ENCODE data around the gene CLDN14.

Gene CLDN14

DNA sequence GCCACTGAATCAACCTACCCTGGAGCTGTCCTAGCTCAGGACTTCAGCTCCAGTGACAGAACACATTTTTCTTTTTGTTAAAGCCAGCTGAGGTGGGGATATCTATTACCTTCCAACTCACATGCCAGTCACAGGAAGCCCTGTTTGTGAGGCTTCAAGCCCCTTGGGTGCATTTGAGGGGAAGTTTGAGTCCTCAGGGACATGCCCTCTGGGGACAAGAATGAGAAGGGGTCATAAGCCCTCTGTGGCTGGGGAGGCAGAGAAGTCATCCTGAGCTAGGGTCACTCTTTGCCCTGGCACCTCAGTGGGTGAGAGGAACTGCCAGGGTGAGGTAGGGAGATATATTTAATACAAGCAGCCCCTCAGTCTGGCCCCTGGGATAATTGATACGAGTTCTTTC lies 33.5 kb upstream of the CLDN14 start:
- H3K36me3 ChIP-seq (ENCODE audit: control insufficient read depth, insufficient read depth, low read length), result no peaks in the 10 kb centered on the region
- H3K9me3 ChIP-seq (ENCODE audit: control insufficient read depth, low read length), result no peaks in the 10 kb centered on the region
- H3K4me1 ChIP-seq (ENCODE audit: control insufficient read depth, insufficient read depth, low read length), result no peaks in the 10 kb centered on the region
- no peak overlapping the region for H3K27ac ChIP-seq (ENCODE audit: insufficient read depth, low read depth, low read length, poor library complexity, severe bottlenecking)
- H3K4me3 ChIP-seq (ENCODE audit: insufficient read depth, low read depth, low read length), result no peak overlapping the region
- WGBS, 2 experiments, result 95 to 100% methylated on average over 1 of the region's 1 CpG
- H3K27me3 ChIP-seq (ENCODE audit: control insufficient read depth, insufficient read depth, low read length, poor library complexity, severe bottlenecking), result no peaks in the 10 kb centered on the region

DNA sequence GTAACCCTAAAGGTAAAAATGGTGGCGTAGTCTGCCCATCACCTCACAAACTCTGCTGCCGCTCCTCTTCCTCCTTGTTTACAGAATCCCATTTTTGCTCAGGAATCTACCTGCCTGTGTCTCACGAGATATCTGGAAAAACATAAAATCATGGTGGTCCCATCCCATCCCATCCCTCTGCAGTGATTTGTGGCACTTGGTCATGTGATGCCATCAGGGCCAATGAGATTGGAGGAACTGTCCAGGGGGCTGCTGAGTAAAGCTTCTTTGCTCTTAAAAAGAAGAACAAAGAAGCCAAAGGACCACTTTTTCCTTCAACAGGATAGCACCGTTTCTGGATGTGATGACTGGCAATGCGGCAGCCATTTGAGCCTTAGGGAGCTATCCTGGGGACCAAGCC lies 33.0 kb upstream of the CLDN14 start:
- H3K27me3 ChIP-seq (ENCODE audit: control insufficient read depth, insufficient read depth, low read length, poor library complexity, severe bottlenecking), result no peaks in the 10 kb centered on the region
- H3K36me3 ChIP-seq (ENCODE audit: control insufficient read depth, insufficient read depth, low read length), result no peaks in the 10 kb centered on the region
- no peak overlapping the region for H3K27ac ChIP-seq (ENCODE audit: insufficient read depth, low read depth, low read length, poor library complexity, severe bottlenecking)
- H3K4me3 ChIP-seq (ENCODE audit: insufficient read depth, low read depth, low read length), result no peak overlapping the region
- no peaks in the 10 kb centered on the region for H3K4me1 ChIP-seq (ENCODE audit: control insufficient read depth, insufficient read depth, low read length)
- H3K9me3 ChIP-seq (ENCODE audit: control insufficient read depth, low read length), result no peaks in the 10 kb centered on the region
- WGBS, 2 experiments, result 72 to 77% methylated on average over 5 of the region's 5 CpGs

DNA sequence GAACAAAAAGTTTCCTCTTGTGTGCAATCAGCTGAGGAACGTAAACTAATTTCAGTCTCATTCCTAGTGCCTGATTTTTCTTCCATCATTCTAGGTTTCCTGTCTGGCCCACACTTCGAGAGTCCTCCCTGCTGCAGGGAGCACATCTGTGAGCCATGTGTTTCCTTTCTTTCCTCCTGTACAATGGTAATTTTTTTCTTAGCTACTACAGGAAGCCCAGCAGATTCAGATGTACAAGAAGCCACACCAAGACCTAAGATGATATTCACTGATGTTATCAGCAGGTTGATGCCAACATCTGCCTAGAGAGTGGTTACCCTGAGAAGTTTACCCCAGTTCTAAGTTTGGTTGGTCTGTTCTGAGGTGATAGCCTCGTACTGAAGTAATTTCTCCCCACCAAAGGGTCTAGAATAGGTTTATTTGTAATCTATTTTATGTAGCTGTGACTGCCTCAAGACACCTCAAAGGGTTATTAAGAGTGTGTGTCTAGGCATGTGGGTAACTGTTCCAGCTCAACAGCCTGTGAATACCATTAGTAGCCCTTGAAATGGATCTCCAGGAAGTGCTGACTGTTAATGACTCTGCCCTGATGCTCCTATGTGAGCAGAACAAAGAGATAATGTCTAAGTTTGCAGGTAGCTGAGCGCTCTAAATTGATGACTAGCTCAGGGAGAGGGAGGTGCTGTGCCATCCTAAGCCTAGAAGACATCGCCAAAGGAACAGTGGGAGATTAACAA lies 31.7 kb upstream of the CLDN14 start:
- H3K9me3 ChIP-seq (ENCODE audit: control insufficient read depth, low read length), result no peaks in the 10 kb centered on the region
- 92% methylated on average over 5 of the region's 5 CpGs for WGBS, 2 experiments
- no peak overlapping the region for H3K27ac ChIP-seq (ENCODE audit: insufficient read depth, low read depth, low read length, poor library complexity, severe bottlenecking)
- no peaks in the 10 kb centered on the region for H3K4me1 ChIP-seq (ENCODE audit: control insufficient read depth, insufficient read depth, low read length)
- no peak overlapping the region for H3K4me3 ChIP-seq (ENCODE audit: insufficient read depth, low read depth, low read length)
- no peaks in the 10 kb centered on the region for H3K36me3 ChIP-seq (ENCODE audit: control insufficient read depth, insufficient read depth, low read length)
- no peaks in the 10 kb centered on the region for H3K27me3 ChIP-seq (ENCODE audit: control insufficient read depth, insufficient read depth, low read length, poor library complexity, severe bottlenecking)

DNA sequence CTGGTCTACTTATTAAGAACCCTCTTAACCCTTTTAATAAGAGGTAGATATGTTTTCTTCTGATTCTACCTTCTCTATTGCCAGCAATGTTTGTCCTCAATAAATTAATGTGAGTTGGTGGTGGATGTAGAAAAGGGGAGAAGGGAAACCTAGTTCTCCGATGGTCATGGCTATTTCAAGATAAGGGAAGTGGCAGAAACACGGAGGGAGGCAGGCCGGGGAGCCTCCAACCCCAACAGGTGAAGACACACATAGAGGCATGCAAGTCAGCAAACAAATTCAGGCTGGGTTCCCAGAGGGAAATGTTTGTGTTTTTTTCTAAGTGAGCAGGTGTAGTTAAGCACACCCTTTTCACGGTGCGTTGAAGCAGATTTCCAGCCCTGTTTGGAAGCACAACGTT lies 31.0 kb upstream of the CLDN14 start:
- no peaks in the 10 kb centered on the region for H3K9me3 ChIP-seq (ENCODE audit: control insufficient read depth, low read length)
- H3K27ac ChIP-seq (ENCODE audit: insufficient read depth, low read depth, low read length, poor library complexity, severe bottlenecking), result no peak overlapping the region
- WGBS, 2 experiments, result 93 to 94% methylated on average over 6 of the region's 6 CpGs
- H3K36me3 ChIP-seq (ENCODE audit: control insufficient read depth, insufficient read depth, low read length), result no peaks in the 10 kb centered on the region
- no peak overlapping the region for H3K4me3 ChIP-seq (ENCODE audit: insufficient read depth, low read depth, low read length)
- H3K27me3 ChIP-seq (ENCODE audit: control insufficient read depth, insufficient read depth, low read length, poor library complexity, severe bottlenecking), result no peaks in the 10 kb centered on the region
- no peaks in the 10 kb centered on the region for H3K4me1 ChIP-seq (ENCODE audit: control insufficient read depth, insufficient read depth, low read length)

DNA sequence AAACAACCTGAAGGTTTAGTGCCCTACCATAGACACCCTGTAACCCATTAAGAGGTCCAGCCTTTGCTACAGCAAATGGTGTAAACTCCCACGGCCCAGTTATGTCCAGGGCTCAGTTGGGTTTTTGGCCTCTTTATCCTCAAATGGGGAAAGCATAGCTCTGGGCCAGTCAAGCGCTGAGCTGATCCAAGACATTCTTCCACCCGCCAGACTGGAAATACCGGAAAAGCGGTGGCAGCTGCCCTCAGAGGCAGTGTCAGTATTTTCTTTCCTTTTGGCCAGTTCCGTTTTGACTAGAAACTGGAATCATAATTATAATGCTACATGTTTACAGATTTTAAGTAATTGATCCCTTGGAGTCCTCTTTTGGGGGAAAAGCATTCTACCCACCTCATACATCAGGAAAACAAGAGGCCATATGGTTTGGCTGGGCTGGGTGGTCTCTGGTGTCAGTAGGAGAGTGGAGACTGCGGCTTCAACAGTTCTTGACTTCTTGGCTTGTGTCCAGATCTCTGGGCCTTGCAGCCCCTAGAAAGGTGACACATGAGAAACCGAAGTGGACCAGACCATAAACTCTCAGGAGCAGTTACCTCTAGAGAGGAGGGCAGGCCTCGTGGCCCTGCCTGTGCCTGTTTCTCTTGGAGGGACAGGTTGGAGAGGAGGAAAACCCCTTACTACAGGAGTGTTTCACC lies 30.2 kb upstream of the CLDN14 start:
- H3K27ac ChIP-seq (ENCODE audit: insufficient read depth, low read depth, low read length, poor library complexity, severe bottlenecking), result no peak overlapping the region
- WGBS, 2 experiments, result 92 to 96% methylated on average over 8 to 9 of the region's 9 CpGs
- no peak overlapping the region for H3K4me3 ChIP-seq (ENCODE audit: insufficient read depth, low read depth, low read length)
- H3K9me3 ChIP-seq (ENCODE audit: control insufficient read depth, low read length), result no peaks in the 10 kb centered on the region
- H3K27me3 ChIP-seq (ENCODE audit: control insufficient read depth, insufficient read depth, low read length, poor library complexity, severe bottlenecking), result no peaks in the 10 kb centered on the region
- H3K4me1 ChIP-seq (ENCODE audit: control insufficient read depth, insufficient read depth, low read length), result no peaks in the 10 kb centered on the region
- H3K36me3 ChIP-seq (ENCODE audit: control insufficient read depth, insufficient read depth, low read length), result no peaks in the 10 kb centered on the region

DNA sequence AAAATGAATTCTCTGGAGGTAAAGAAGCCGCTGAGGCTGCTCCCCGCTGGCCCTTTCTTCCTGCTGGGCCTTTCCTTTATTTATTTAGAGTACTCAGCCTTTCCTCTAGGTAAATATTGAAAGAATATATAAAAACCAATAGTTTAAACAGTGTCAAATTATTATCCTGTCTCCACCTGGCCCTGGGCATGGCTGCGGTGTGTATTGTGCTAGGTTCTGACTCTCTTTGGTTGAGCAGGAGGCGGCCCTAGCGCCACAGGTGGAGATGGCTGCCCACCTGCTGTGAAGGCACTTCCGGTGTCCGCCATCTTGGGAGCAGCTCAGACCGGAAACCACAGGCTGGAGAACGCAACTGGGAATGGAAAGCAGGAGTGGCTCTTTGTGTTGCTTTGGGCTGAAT lies 29.0 kb upstream of the CLDN14 start:
- H3K36me3 ChIP-seq (ENCODE audit: control insufficient read depth, insufficient read depth, low read length), result no peaks in the 10 kb centered on the region
- H3K4me3 ChIP-seq (ENCODE audit: insufficient read depth, low read depth, low read length), result no peak overlapping the region
- no peaks in the 10 kb centered on the region for H3K4me1 ChIP-seq (ENCODE audit: control insufficient read depth, insufficient read depth, low read length)
- H3K27me3 ChIP-seq (ENCODE audit: control insufficient read depth, insufficient read depth, low read length, poor library complexity, severe bottlenecking), result no peaks in the 10 kb centered on the region
- WGBS, 2 experiments, result 85 to 90% methylated on average over 9 of the region's 9 CpGs
- no peak overlapping the region for H3K27ac ChIP-seq (ENCODE audit: insufficient read depth, low read depth, low read length, poor library complexity, severe bottlenecking)
- no peaks in the 10 kb centered on the region for H3K9me3 ChIP-seq (ENCODE audit: control insufficient read depth, low read length)

DNA sequence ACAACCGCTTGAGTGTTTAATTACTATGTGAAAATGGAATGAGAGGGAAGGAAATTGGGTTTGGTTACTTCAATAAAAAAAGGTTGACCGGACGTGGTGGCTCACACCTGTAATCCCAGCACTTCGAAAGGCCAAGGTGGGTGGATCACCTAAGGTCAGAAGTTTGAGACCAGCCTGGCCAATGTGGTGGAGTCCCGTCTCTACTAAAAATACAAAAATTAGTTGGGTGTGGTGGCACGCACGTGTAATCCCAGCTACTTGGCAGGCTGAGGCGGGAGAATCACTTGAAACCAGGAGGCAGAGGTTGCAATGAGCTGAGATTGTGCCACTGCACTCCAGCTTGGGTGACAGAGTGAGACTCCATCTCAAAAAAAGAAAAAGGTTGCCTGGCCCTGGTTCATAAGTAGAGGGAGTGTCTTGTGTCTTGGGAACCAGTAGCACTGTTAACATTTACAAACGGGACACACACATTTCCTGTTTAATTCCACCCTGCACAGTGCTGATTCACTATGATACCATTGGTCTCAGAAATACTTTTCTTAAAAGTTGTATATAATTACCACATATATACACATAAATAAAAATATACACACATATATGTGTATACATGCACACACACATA lies 27.6 kb upstream of the CLDN14 start:
- H3K27ac ChIP-seq (ENCODE audit: insufficient read depth, low read depth, low read length, poor library complexity, severe bottlenecking), result no peak overlapping the region
- H3K4me3 ChIP-seq (ENCODE audit: insufficient read depth, low read depth, low read length), result no peak overlapping the region
- no peaks in the 10 kb centered on the region for H3K36me3 ChIP-seq (ENCODE audit: control insufficient read depth, insufficient read depth, low read length)
- WGBS, 2 experiments, result 94 to 95% methylated on average over 8 to 9 of the region's 9 CpGs
- no peaks in the 10 kb centered on the region for H3K27me3 ChIP-seq (ENCODE audit: control insufficient read depth, insufficient read depth, low read length, poor library complexity, severe bottlenecking)
- H3K9me3 ChIP-seq (ENCODE audit: control insufficient read depth, low read length), result no peaks in the 10 kb centered on the region
- no peaks in the 10 kb centered on the region for H3K4me1 ChIP-seq (ENCODE audit: control insufficient read depth, insufficient read depth, low read length)

DNA sequence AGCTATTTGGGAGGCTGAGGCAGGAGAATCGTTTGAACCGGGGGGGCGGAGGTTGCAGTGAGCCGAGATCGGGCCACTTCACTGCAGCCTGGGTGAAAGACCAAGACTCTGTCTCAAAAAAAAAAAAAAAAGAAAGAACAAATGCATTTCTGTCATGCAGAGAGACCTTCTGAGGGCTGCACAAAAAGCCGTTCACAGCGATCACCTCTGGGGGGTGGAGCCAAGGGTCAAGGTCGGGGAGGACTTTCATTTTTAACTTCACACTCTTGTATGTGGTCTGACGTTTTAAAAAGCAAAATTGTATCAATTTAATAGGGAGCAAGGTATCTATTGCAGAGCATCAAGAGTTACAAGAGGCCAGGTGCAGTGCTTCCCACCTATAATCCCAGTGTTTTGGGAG lies 26.6 kb upstream of the CLDN14 start:
- no peak overlapping the region for H3K4me3 ChIP-seq (ENCODE audit: insufficient read depth, low read depth, low read length)
- no peaks in the 10 kb centered on the region for H3K4me1 ChIP-seq (ENCODE audit: control insufficient read depth, insufficient read depth, low read length)
- 92 to 94% methylated on average over 9 of the region's 9 CpGs for WGBS, 2 experiments
- H3K27ac ChIP-seq (ENCODE audit: insufficient read depth, low read depth, low read length, poor library complexity, severe bottlenecking), result no peak overlapping the region
- H3K36me3 ChIP-seq (ENCODE audit: control insufficient read depth, insufficient read depth, low read length), result no peaks in the 10 kb centered on the region
- H3K27me3 ChIP-seq (ENCODE audit: control insufficient read depth, insufficient read depth, low read length, poor library complexity, severe bottlenecking), result no peaks in the 10 kb centered on the region
- no peaks in the 10 kb centered on the region for H3K9me3 ChIP-seq (ENCODE audit: control insufficient read depth, low read length)

DNA sequence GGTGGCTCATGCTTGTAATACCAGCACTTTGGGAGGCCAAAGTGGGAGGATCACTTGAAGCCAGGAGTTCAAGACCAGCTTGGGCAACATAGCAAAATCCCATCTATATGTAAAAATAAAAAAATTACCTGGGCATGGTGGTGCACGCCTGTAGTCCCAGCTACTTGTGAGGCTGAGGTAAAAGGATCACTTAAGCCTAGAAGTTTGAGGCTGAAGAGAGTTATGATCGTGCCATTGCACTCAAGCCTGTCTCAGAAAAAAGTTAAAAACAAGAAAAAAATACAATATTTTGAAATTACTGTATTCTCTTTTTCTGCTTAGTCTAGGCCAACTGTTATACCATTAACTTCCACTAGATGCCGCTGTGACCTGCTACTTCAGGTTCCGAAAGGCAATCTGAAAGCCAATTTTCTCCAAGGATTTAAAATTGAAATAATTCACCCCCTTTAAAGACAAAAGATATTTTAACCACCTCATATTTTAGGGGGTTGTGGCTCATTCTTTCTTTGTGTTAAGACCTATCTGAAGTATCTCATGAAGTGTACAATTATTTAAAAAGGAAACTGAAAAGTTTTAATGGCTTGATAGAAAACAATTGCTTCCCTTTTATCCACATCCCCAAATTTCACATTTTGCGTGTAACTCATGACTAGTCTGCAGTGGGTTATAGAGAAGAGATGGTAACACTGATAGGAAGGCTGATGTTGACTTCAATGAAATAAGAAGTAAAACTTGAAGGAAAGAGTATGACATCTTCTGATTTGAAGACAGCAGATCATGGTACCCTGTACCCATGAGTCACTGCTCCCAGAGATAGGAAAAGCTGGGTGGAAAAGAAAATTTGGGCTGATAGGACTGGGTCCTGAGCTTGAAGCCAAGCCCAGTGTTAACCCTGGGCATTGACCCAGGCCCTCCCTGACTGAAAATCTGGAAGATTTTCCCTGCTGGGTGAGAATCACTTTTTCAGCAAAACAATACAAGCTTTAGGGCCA lies 24.4 kb upstream of the CLDN14 start:
- Histone ChIP-seq H3K36me3 (ENCODE audit: control insufficient read depth, insufficient read depth, low read length) (no peaks in the 10 kb centered on the region), H3K4me1 (ENCODE audit: control insufficient read depth, insufficient read depth, low read length) (no peaks in the 10 kb centered on the region), H3K4me3 (ENCODE audit: insufficient read depth, low read depth, low read length) (no peak overlapping the region), H3K27ac (ENCODE audit: insufficient read depth, low read depth, low read length, poor library complexity, severe bottlenecking) (no peak overlapping the region), H3K9me3 (ENCODE audit: control insufficient read depth, low read length) (no peaks in the 10 kb centered on the region), H3K27me3 (ENCODE audit: control insufficient read depth, insufficient read depth, low read length, poor library complexity, severe bottlenecking) (no peaks in the 10 kb centered on the region)
- WGBS, 2 experiments, result 35 to 45% methylated on average over 4 to 5 of the region's 5 CpGs
